ENCODE data around the gene TMEM92. TPM values are rescaled to one million over a fixed set of nuclear protein-coding genes. Genes with fewer than 3 reads are reported as not detected.
"Not testable (repeated sequence)": the region's sequence is repeated elsewhere in the genome, so short reads cannot be mapped to it uniquely, and the experiment has no call there.

Gene TMEM92
- polyA plus RNA-seq, 6 donors from 2014 or later = not detected

- Mint-ChIP-seq H3K27me3 (peaks cover 31 to 76% (median 72%) of the 10 kb centered on the region in 3 donors), H3K4me3 (no peak overlapping the region), H3K9me3 (no peaks in the 10 kb centered on the region), H3K4me1 (no peaks in the 10 kb centered on the region), H3K27ac (no peak overlapping the region), H3K36me3 (no peaks in the 10 kb centered on the region)
- ATAC-seq (ENCODE audit: low read depth in 2 of 2) (no peak), DNase-seq (no peak)
These were observed 11.7 kb downstream of the TMEM92 start for GRCh38 chr17:50285941-50286340.

- H3K4me1 Mint-ChIP-seq; DNase-seq; H3K36me3 Mint-ChIP-seq; H3K9me3 Mint-ChIP-seq; ATAC-seq (ENCODE audit: low read depth in 2 of 2); H3K4me3 Mint-ChIP-seq; H3K27ac Mint-ChIP-seq: not testable (repeated sequence)
- peaks cover 31 to 74% (median 74%) of the 10 kb centered on the region in 3 donors for H3K27me3 Mint-ChIP-seq
These were observed 13.0 kb downstream of the TMEM92 start for GRCh38 chr17:50287302-50287701.

GRCh38 chr17:50288306-50288705 lies 14.0 kb downstream of the TMEM92 start:
- no peaks in the 10 kb centered on the region for H3K9me3 Mint-ChIP-seq
- H3K27ac Mint-ChIP-seq = no peak overlapping the region
- no peak for ATAC-seq (ENCODE audit: low read depth in 2 of 2)
- no peak overlapping the region for H3K4me3 Mint-ChIP-seq
- no peak for DNase-seq
- H3K27me3 Mint-ChIP-seq = peaks cover 25 to 68% (median 66%) of the 10 kb centered on the region in 3 donors
- no peaks in the 10 kb centered on the region for H3K4me1 Mint-ChIP-seq
- no peaks in the 10 kb centered on the region for H3K36me3 Mint-ChIP-seq

GRCh38 chr17:50289278-50289677 lies 15.0 kb downstream of the TMEM92 start:
- DNase-seq (no peak), ATAC-seq (ENCODE audit: low read depth in 2 of 2) (no peak)
- Mint-ChIP-seq H3K27ac (peak overlapping the region in 1 of 6 donors; percentile 43), H3K9me3 (no peaks in the 10 kb centered on the region), H3K4me1 (no peaks in the 10 kb centered on the region), H3K27me3 (peaks cover 22 to 64% (median 62%) of the 10 kb centered on the region in 3 donors), H3K36me3 (no peaks in the 10 kb centered on the region), H3K4me3 (no peak overlapping the region)

- peaks cover 18 to 60% (median 55%) of the 10 kb centered on the region in 3 donors for H3K27me3 Mint-ChIP-seq
- H3K9me3 Mint-ChIP-seq = no peaks in the 10 kb centered on the region
- no peaks in the 10 kb centered on the region for H3K36me3 Mint-ChIP-seq
- ATAC-seq (ENCODE audit: low read depth in 2 of 2) = no peak
- no peaks in the 10 kb centered on the region for H3K4me1 Mint-ChIP-seq
- no peak overlapping the region for H3K27ac Mint-ChIP-seq
- DNase-seq = no peak
- H3K4me3 Mint-ChIP-seq = no peak overlapping the region
These were observed 15.9 kb downstream of the TMEM92 start for GRCh38 chr17:50289991-50290702.

- no peak overlapping the region for H3K4me3 Mint-ChIP-seq
- ATAC-seq (ENCODE audit: low read depth in 2 of 2) = no peak
- peaks cover 22 to 57% (median 53%) of the 10 kb centered on the region in 3 donors for H3K27me3 Mint-ChIP-seq
These were observed 16.7 kb downstream of the TMEM92 start for GRCh38 chr17:50290933-50291332.

GRCh38 chr17:50292465-50292864 lies 18.2 kb downstream of the TMEM92 start:
- peaks cover 17 to 48% (median 44%) of the 10 kb centered on the region in 3 donors for H3K27me3 Mint-ChIP-seq
- no peak for ATAC-seq (ENCODE audit: low read depth in 2 of 2)
- DNase-seq = no peak

More at GRCh38 chr17:50290933-50291332, 16.7 kb downstream of the TMEM92 start:
- Mint-ChIP-seq H3K9me3 (no peaks in the 10 kb centered on the region), H3K4me1 (no peaks in the 10 kb centered on the region), H3K36me3 (no peaks in the 10 kb centered on the region), H3K27ac (peak overlapping the region in 1 of 6 donors; percentile 19)
- DNase-seq = no peak

GRCh38 chr17:50295021-50295420 lies 20.8 kb downstream of the TMEM92 start:
- DNase-seq (no peak), ATAC-seq (ENCODE audit: low read depth in 2 of 2) (no peak)
- Mint-ChIP-seq H3K4me1 (no peaks in the 10 kb centered on the region), H3K9me3 (no peaks in the 10 kb centered on the region), H3K27me3 (peaks cover 16 to 34% (median 25%) of the 10 kb centered on the region in 3 donors), H3K4me3 (no peak overlapping the region), H3K27ac (no peak overlapping the region), H3K36me3 (no peaks in the 10 kb centered on the region)

More at GRCh38 chr17:50292465-50292864, 18.2 kb downstream of the TMEM92 start:
- Mint-ChIP-seq H3K9me3 (no peaks in the 10 kb centered on the region), H3K36me3 (no peaks in the 10 kb centered on the region), H3K4me3 (no peak overlapping the region), H3K27ac (no peak overlapping the region), H3K4me1 (no peaks in the 10 kb centered on the region)

GRCh38 chr17:50297407-50297865 lies 23.2 kb downstream of the TMEM92 start:
- Mint-ChIP-seq H3K4me3 (no peak overlapping the region), H3K9me3 (no peaks in the 10 kb centered on the region), H3K27ac (peak overlapping the region in 1 of 6 donors; percentile 32), H3K27me3 (peaks cover 16 to 34% (median 29%) of the 10 kb centered on the region in 3 donors), H3K4me1 (no peaks in the 10 kb centered on the region), H3K36me3 (no peaks in the 10 kb centered on the region)
- DNase-seq = peak; percentile 74
- ATAC-seq (ENCODE audit: low read depth in 2 of 2) = peak; percentile 93 to 98

GRCh38 chr17:50298018-50298417 lies 23.8 kb downstream of the TMEM92 start:
- no peak overlapping the region for H3K4me3 Mint-ChIP-seq
- H3K27ac Mint-ChIP-seq = no peak overlapping the region
- H3K9me3 Mint-ChIP-seq = no peaks in the 10 kb centered on the region
- H3K27me3 Mint-ChIP-seq = peaks cover 16 to 36% (median 29%) of the 10 kb centered on the region in 3 donors
- no peaks in the 10 kb centered on the region for H3K4me1 Mint-ChIP-seq
- no peaks in the 10 kb centered on the region for H3K36me3 Mint-ChIP-seq
- DNase-seq (no peak), ATAC-seq (ENCODE audit: low read depth in 2 of 2) (no peak)

- Mint-ChIP-seq H3K27ac (peak overlapping the region in 1 of 6 donors; percentile 33), H3K4me3 (no peak overlapping the region), H3K27me3 (peaks cover 22 to 37% (median 27%) of the 10 kb centered on the region in 3 donors), H3K9me3 (no peaks in the 10 kb centered on the region), H3K36me3 (no peaks in the 10 kb centered on the region), H3K4me1 (no peaks in the 10 kb centered on the region)
- DNase-seq = no peak
- ATAC-seq (ENCODE audit: low read depth in 2 of 2) = no peak
These were observed 25.5 kb downstream of the TMEM92 start for GRCh38 chr17:50299776-50300175.

GRCh38 chr17:50300824-50301223 lies 26.6 kb downstream of the TMEM92 start:
- not testable (repeated sequence) for DNase-seq; ATAC-seq (ENCODE audit: low read depth in 2 of 2); H3K9me3 Mint-ChIP-seq; H3K4me3 Mint-ChIP-seq; H3K27ac Mint-ChIP-seq; H3K4me1 Mint-ChIP-seq; H3K36me3 Mint-ChIP-seq
- peaks cover 22 to 47% (median 37%) of the 10 kb centered on the region in 3 donors for H3K27me3 Mint-ChIP-seq

- peak overlapping the region in 1 of 8 donors; percentile 53 for H3K4me3 Mint-ChIP-seq
- H3K36me3 Mint-ChIP-seq = no peaks in the 10 kb centered on the region
- H3K4me1 Mint-ChIP-seq = no peaks in the 10 kb centered on the region
- H3K9me3 Mint-ChIP-seq = no peaks in the 10 kb centered on the region
- no peak overlapping the region for H3K27ac Mint-ChIP-seq
- DNase-seq (no peak), ATAC-seq (ENCODE audit: low read depth in 2 of 2) (no peak)
- peaks cover 27 to 55% (median 37%) of the 10 kb centered on the region in 3 donors for H3K27me3 Mint-ChIP-seq
These were observed 27.8 kb downstream of the TMEM92 start for GRCh38 chr17:50301891-50302584.

GRCh38 chr17:50303051-50303450 lies 28.8 kb downstream of the TMEM92 start:
- H3K36me3 Mint-ChIP-seq = no peaks in the 10 kb centered on the region
- H3K4me3 Mint-ChIP-seq = no peak overlapping the region
- no peak for ATAC-seq (ENCODE audit: low read depth in 2 of 2)
- DNase-seq = no peak
- H3K9me3 Mint-ChIP-seq = no peaks in the 10 kb centered on the region
- H3K27me3 Mint-ChIP-seq = peaks cover 31 to 49% (median 37%) of the 10 kb centered on the region in 3 donors
- H3K4me1 Mint-ChIP-seq = no peaks in the 10 kb centered on the region
- H3K27ac Mint-ChIP-seq = no peak overlapping the region
